HepG2 (cell line): Measurements from ENCODE around the gene ATP6V0D1. TPM values are rescaled to one million over a fixed set of nuclear protein-coding genes. Genes with fewer than 3 reads are reported as not detected.
A peak's percentile ranks its signal among the peaks of the same experiment; 100 is the strongest.

Experiments used
- BORCS8-MEF2B ChIP-seq: sonication (generic); formaldehyde crosslinking; IDR thresholded peaks from 2 replicates; pipeline ENCODE4 v1.8.0; 2022; ENCODE audit warnings: mild to moderate bottlenecking, missing genetic modification reagents
- ELF1 ChIP-seq: sonication (generic); formaldehyde crosslinking; IDR thresholded peaks from 2 replicates; pipeline ENCODE4 v1.4.0; 2020; ENCODE audit warnings: missing genetic modification reagents
- MTA1 ChIP-seq: sonication (generic); formaldehyde crosslinking; IDR thresholded peaks from 2 replicates; pipeline ENCODE4 v1.4.0; 2020; ENCODE audit warnings: missing genetic modification reagents, mild to moderate bottlenecking, borderline replicate concordance
- POLR2AphosphoS5 ChIP-seq: IDR thresholded peaks from 2 replicates; pipeline ENCODE4 v1.6.1; 2012; ENCODE audit warnings: low read depth, low read length
- SIN3B ChIP-seq: fragments of 150-350 bp; IDR thresholded peaks from 2 replicates; pipeline ENCODE4 v1.6.1; 2014; ENCODE audit warnings: low read length
- TCF12 ChIP-seq, 2 experiments: fragments of 450-650 bp in 1 of 2; sonication (generic) in 1 of 2; formaldehyde crosslinking in 1 of 2; IDR thresholded peaks; 2 replicates each; pipeline versions ENCODE4 v1.6.1 to v1.8.0; 2017 to 2022; ENCODE audit warnings: antibody characterized with exemption in 1 of 2, mild to moderate bottlenecking in 1 of 2, missing genetic modification reagents in 1 of 2, moderate library complexity in 1 of 2
- ZNF232 ChIP-seq: sonication (generic); formaldehyde crosslinking; IDR thresholded peaks from 2 replicates; pipeline ENCODE4 v1.4.0; 2020; ENCODE audit warnings: missing genetic modification reagents, borderline replicate concordance
- ZNF367 ChIP-seq: sonication (generic); formaldehyde crosslinking; IDR thresholded peaks from 2 replicates; pipeline ENCODE4 v1.4.0; 2020; ENCODE audit warnings: missing genetic modification reagents, borderline replicate concordance
- ZNF441 ChIP-seq: sonication (generic); formaldehyde crosslinking; IDR thresholded peaks from 2 replicates; pipeline ENCODE4 v1.7.0; 2021; ENCODE audit warnings: missing genetic modification reagents, borderline replicate concordance
- polyA plus RNA-seq, 8 experiments: library from polyadenylated mRNA; depleted of rRNA in 3 of 8; stranded (reverse) in 7 of 8; unstranded in 1 of 8; fragments of >200 nt; fragmentation: Illumina TruSeq in 4 of 8; extraction: Trizol in 4 of 8; gene quantifications; 2 replicates each; pipeline versions ENCODE4 v1.2.1 to v1.2.3, GENCODE V29; 2011 to 2016; ENCODE audit warnings: low read depth in 4 of 8, missing spikeins in 1 of 8, mixed read lengths in 1 of 8; ENCODE audit not compliant: insufficient read depth in 1 of 8
- total RNA-seq, 5 experiments: library from RNA; depleted of rRNA; stranded (reverse); fragments of >200 nt; fragmentation: Illumina TruSeq; extraction: Trizol; gene quantifications; 2 replicates each; pipeline ENCODE4 v1.2.3, GENCODE V29; 2016; ENCODE audit warnings: low read depth in 1 of 5
- TF ChIP-seq, protein P1 (sequence below): sonication (generic); formaldehyde crosslinking; IDR thresholded peaks from 2 replicates; pipeline ENCODE4 v1.4.0; 2020; ENCODE audit warnings: missing genetic modification reagents
- TF ChIP-seq, protein P2 (sequence below): sonication (generic); formaldehyde crosslinking; IDR thresholded peaks from 2 replicates; pipeline ENCODE4 v1.4.0; 2020; ENCODE audit warnings: missing genetic modification reagents
- TF ChIP-seq, protein P3 (sequence below): sonication (generic); formaldehyde crosslinking; IDR thresholded peaks from 2 replicates; pipeline ENCODE4 v1.4.0; 2020; ENCODE audit warnings: mild to moderate bottlenecking, missing genetic modification reagents
- TF ChIP-seq, protein P4 (sequence below): sonication (generic); formaldehyde crosslinking; IDR thresholded peaks from 2 replicates; pipeline ENCODE4 v1.4.0; 2020; ENCODE audit warnings: missing genetic modification reagents

The ATP6V0D1 gene
- total and polyA plus RNA-seq, 2 of the 13 experiments (the other 11 are each of a cell fraction or from before 2014, with no cell fraction given), result 51.1 to 61.3 TPM

DNA sequence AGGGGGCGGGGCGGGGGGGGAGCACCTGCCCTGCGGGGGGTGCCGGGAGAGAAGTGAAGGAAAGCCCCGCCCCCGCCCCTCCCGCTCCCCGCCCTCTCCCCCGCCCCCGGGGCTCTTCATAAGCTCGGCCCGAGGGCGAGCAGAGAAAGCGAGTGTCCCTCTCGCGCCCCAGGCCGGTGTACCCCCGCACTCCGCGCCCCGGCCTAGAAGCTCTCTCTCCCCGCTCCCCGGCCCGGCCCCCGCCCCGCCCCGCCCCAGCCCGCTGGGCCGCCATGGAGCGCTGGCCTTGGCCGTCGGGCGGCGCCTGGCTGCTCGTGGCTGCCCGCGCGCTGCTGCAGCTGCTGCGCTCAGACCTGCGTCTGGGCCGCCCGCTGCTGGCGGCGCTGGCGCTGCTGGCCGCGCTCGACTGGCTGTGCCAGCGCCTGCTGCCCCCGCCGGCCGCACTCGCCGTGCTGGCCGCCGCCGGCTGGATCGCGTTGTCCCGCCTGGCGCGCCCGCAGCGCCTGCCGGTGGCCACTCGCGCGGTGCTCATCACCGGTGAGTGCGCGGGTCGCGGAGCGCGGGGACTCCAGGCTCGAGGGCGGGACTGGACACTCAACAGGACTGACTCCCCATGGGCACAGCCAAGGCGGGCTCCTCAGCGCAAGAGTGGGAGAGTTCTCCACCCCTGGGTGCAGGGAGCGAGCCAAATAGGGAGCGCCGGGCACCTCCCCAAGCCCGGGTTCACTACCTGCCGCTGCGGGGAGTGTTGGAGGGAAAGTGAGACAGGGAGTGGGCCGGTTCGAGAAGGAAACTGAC lies 49.8 kb downstream of the ATP6V0D1 start, which contains the start of gene HSD11B2 (continued):
- TF ChIP-seq, protein P1, sequence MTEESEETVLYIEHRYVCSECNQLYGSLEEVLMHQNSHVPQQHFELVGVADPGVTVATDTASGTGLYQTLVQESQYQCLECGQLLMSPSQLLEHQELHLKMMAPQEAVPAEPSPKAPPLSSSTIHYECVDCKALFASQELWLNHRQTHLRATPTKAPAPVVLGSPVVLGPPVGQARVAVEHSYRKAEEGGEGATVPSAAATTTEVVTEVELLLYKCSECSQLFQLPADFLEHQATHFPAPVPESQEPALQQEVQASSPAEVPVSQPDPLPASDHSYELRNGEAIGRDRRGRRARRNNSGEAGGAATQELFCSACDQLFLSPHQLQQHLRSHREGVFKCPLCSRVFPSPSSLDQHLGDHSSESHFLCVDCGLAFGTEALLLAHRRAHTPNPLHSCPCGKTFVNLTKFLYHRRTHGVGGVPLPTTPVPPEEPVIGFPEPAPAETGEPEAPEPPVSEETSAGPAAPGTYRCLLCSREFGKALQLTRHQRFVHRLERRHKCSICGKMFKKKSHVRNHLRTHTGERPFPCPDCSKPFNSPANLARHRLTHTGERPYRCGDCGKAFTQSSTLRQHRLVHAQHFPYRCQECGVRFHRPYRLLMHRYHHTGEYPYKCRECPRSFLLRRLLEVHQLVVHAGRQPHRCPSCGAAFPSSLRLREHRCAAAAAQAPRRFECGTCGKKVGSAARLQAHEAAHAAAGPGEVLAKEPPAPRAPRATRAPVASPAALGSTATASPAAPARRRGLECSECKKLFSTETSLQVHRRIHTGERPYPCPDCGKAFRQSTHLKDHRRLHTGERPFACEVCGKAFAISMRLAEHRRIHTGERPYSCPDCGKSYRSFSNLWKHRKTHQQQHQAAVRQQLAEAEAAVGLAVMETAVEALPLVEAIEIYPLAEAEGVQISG (CRISPR knock-in tag), result peak; percentile 36; the same call in 1 of the 2 replicates
- TF ChIP-seq, protein P2, sequence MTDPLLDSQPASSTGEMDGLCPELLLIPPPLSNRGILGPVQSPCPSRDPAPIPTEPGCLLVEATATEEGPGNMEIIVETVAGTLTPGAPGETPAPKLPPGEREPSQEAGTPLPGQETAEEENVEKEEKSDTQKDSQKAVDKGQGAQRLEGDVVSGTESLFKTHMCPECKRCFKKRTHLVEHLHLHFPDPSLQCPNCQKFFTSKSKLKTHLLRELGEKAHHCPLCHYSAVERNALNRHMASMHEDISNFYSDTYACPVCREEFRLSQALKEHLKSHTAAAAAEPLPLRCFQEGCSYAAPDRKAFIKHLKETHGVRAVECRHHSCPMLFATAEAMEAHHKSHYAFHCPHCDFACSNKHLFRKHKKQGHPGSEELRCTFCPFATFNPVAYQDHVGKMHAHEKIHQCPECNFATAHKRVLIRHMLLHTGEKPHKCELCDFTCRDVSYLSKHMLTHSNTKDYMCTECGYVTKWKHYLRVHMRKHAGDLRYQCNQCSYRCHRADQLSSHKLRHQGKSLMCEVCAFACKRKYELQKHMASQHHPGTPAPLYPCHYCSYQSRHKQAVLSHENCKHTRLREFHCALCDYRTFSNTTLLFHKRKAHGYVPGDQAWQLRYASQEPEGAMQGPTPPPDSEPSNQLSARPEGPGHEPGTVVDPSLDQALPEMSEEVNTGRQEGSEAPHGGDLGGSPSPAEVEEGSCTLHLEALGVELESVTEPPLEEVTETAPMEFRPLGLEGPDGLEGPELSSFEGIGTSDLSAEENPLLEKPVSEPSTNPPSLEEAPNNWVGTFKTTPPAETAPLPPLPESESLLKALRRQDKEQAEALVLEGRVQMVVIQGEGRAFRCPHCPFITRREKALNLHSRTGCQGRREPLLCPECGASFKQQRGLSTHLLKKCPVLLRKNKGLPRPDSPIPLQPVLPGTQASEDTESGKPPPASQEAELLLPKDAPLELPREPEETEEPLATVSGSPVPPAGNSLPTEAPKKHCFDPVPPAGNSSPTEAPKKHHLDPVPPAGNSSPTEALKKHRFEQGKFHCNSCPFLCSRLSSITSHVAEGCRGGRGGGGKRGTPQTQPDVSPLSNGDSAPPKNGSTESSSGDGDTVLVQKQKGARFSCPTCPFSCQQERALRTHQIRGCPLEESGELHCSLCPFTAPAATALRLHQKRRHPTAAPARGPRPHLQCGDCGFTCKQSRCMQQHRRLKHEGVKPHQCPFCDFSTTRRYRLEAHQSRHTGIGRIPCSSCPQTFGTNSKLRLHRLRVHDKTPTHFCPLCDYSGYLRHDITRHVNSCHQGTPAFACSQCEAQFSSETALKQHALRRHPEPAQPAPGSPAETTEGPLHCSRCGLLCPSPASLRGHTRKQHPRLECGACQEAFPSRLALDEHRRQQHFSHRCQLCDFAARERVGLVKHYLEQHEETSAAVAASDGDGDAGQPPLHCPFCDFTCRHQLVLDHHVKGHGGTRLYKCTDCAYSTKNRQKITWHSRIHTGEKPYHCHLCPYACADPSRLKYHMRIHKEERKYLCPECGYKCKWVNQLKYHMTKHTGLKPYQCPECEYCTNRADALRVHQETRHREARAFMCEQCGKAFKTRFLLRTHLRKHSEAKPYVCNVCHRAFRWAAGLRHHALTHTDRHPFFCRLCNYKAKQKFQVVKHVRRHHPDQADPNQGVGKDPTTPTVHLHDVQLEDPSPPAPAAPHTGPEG (CRISPR knock-in tag), result no peak; the same call in 1 of the 2 replicates
- TF ChIP-seq POLR2AphosphoS5, result peak; percentile 60; the same call in 1 of the 2 replicates
- TF ChIP-seq ZNF441, result no peak; the same call in 1 of the 2 replicates
- TF ChIP-seq ELF1 (CRISPR knock-in tag), result no peak
- peak; percentile 12; the same call in 1 of the 2 replicates for TF ChIP-seq BORCS8-MEF2B
- TF ChIP-seq ZNF367 (CRISPR knock-in tag), result peak; percentile 70; the same call in 1 of the 2 replicates
- TF ChIP-seq SIN3B, result no peak
- TF ChIP-seq, protein P3, sequence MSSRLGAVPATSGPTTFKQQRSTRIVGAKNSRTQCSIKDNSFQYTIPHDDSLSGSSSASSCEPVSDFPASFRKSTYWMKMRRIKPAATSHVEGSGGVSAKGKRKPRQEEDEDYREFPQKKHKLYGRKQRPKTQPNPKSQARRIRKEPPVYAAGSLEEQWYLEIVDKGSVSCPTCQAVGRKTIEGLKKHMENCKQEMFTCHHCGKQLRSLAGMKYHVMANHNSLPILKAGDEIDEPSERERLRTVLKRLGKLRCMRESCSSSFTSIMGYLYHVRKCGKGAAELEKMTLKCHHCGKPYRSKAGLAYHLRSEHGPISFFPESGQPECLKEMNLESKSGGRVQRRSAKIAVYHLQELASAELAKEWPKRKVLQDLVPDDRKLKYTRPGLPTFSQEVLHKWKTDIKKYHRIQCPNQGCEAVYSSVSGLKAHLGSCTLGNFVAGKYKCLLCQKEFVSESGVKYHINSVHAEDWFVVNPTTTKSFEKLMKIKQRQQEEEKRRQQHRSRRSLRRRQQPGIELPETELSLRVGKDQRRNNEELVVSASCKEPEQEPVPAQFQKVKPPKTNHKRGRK (CRISPR knock-in tag), result no peak
- TF ChIP-seq MTA1 (CRISPR knock-in tag), result 0 out of 2 replicates have a peak, but pooled peaks have one; percentile 41
- no peak; the same call in 1 of the 2 replicates for TF ChIP-seq ZNF232 (CRISPR knock-in tag)
- TF ChIP-seq, protein P4, sequence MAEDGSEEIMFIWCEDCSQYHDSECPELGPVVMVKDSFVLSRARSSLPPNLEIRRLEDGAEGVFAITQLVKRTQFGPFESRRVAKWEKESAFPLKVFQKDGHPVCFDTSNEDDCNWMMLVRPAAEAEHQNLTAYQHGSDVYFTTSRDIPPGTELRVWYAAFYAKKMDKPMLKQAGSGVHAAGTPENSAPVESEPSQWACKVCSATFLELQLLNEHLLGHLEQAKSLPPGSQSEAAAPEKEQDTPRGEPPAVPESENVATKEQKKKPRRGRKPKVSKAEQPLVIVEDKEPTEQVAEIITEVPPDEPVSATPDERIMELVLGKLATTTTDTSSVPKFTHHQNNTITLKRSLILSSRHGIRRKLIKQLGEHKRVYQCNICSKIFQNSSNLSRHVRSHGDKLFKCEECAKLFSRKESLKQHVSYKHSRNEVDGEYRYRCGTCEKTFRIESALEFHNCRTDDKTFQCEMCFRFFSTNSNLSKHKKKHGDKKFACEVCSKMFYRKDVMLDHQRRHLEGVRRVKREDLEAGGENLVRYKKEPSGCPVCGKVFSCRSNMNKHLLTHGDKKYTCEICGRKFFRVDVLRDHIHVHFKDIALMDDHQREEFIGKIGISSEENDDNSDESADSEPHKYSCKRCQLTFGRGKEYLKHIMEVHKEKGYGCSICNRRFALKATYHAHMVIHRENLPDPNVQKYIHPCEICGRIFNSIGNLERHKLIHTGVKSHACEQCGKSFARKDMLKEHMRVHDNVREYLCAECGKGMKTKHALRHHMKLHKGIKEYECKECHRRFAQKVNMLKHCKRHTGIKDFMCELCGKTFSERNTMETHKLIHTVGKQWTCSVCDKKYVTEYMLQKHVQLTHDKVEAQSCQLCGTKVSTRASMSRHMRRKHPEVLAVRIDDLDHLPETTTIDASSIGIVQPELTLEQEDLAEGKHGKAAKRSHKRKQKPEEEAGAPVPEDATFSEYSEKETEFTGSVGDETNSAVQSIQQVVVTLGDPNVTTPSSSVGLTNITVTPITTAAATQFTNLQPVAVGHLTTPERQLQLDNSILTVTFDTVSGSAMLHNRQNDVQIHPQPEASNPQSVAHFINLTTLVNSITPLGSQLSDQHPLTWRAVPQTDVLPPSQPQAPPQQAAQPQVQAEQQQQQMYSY (CRISPR knock-in tag), result peak; percentile 44; the same call in 1 of the 2 replicates
- no peak for TF ChIP-seq TCF12 (IDR thresholded peaks at IDR 0.05)
- 0 out of 2 replicates have a peak, but pooled peaks have one; percentile 24 for TF ChIP-seq TCF12 (CRISPR knock-in tag; IDR thresholded peaks at IDR 0.05)
